Astrocyte (in vitro differentiated cells and primary cell): ENCODE data around the gene PTPRN2. TPM values are rescaled to one million over a fixed set of nuclear protein-coding genes. Genes with fewer than 3 reads are reported as not detected.

Source experiments
- DNase-seq: peaks from one replicate; pipeline ENCODE4 v3.0.0-alpha.2; 2010; ENCODE audit warnings: low read depth
- FAIRE-seq: peaks from 2 replicates; lab custom pipeline; 2011; peaks lifted over from hg19 to GRCh38; lab: Jason Lieb, UNC
- H2AFZ ChIP-seq: 2 replicates; pipeline ENCODE4 v1.6.0; 2012; ENCODE audit warnings: low read depth, low read length, inconsistent platforms
- H3K27ac ChIP-seq: 2 replicates; pipeline ENCODE4 v1.5.1; 2011; ENCODE audit warnings: low read depth, low read length, inconsistent platforms
- H3K27me3 ChIP-seq: 2 replicates; pipeline ENCODE4 v1.6.0; 2011; ENCODE audit warnings: low read length, inconsistent platforms; ENCODE audit not compliant: insufficient read depth
- H3K36me3 ChIP-seq: 2 replicates; pipeline ENCODE4 v1.5.1; 2011; ENCODE audit warnings: low read length, inconsistent platforms; ENCODE audit not compliant: insufficient read depth
- H3K4me1 ChIP-seq: 2 replicates; pipeline ENCODE4 v1.5.1; 2011; ENCODE audit warnings: low read length, inconsistent platforms; ENCODE audit not compliant: insufficient read depth
- H3K4me2 ChIP-seq: 2 replicates; pipeline ENCODE4 v1.6.0; 2012; ENCODE audit warnings: low read length, inconsistent platforms
- H3K4me3 ChIP-seq: 2 replicates; pipeline ENCODE4 v1.5.1; 2011; ENCODE audit warnings: low read depth, mild to moderate bottlenecking, low read length, inconsistent platforms; ENCODE audit not compliant: insufficient read depth
- H3K79me2 ChIP-seq: 2 replicates; pipeline ENCODE4 v1.6.0; 2012; ENCODE audit warnings: mild to moderate bottlenecking, low read length, inconsistent platforms; ENCODE audit not compliant: insufficient read depth
- H3K9ac ChIP-seq: 2 replicates; pipeline ENCODE4 v1.6.0; 2012; ENCODE audit warnings: mild to moderate bottlenecking, low read length, inconsistent platforms
- H3K9me3 ChIP-seq: 2 replicates; pipeline ENCODE4 v1.5.1; 2012; ENCODE audit warnings: low read depth, mild to moderate bottlenecking, low read length, inconsistent platforms; ENCODE audit not compliant: insufficient read depth
- H4K20me1 ChIP-seq: 2 replicates; pipeline ENCODE4 v1.6.0; 2012; ENCODE audit warnings: low read length, inconsistent platforms; ENCODE audit not compliant: insufficient read depth
- H3K27ac Mint-ChIP-seq: one replicate; pipeline ENCODE4 v1.8.0; 2021; ENCODE audit warnings: mild to moderate bottlenecking, mixed read lengths; ENCODE audit not compliant: unreplicated experiment
- H3K27me3 Mint-ChIP-seq: one replicate; pipeline ENCODE4 v1.8.0; 2021; ENCODE audit warnings: low read depth, mixed read lengths; ENCODE audit not compliant: unreplicated experiment
- H3K36me3 Mint-ChIP-seq: one replicate; pipeline ENCODE4 v1.8.0; 2021; ENCODE audit warnings: low read depth, mixed read lengths; ENCODE audit not compliant: unreplicated experiment
- H3K4me1 Mint-ChIP-seq: one replicate; pipeline ENCODE4 v1.8.0; 2021; ENCODE audit warnings: low read depth, mixed read lengths; ENCODE audit not compliant: unreplicated experiment
- H3K4me3 Mint-ChIP-seq: one replicate; pipeline ENCODE4 v1.8.0; 2021; ENCODE audit warnings: mild to moderate bottlenecking, moderate library complexity, mixed read lengths; ENCODE audit not compliant: unreplicated experiment
- H3K9me3 Mint-ChIP-seq: one replicate; pipeline ENCODE4 v1.8.0; 2021; ENCODE audit warnings: mild to moderate bottlenecking, mixed read lengths; ENCODE audit not compliant: unreplicated experiment
- EZH2 ChIP-seq: IDR thresholded peaks from 2 replicates; pipeline ENCODE4 v1.6.1; 2012; ENCODE audit warnings: mild to moderate bottlenecking, low read length, inconsistent platforms; ENCODE audit not compliant: insufficient read depth
- total RNA-seq: library from RNA; stranded (reverse); gene quantifications from 2 replicates; pipeline ENCODE4 v1.2.1, GENCODE V29; 2021
- TF ChIP-seq, protein P1 (sequence below): IDR thresholded peaks from 2 replicates; pipeline ENCODE4 v1.5.1; 2011; ENCODE audit warnings: low read depth, mild to moderate bottlenecking, inconsistent platforms, low read length, moderate library complexity; ENCODE audit not compliant: insufficient read depth

PTPRN2 gene
- total RNA-seq, 1 donor from 2014 or later = 0.09 TPM

DNA sequence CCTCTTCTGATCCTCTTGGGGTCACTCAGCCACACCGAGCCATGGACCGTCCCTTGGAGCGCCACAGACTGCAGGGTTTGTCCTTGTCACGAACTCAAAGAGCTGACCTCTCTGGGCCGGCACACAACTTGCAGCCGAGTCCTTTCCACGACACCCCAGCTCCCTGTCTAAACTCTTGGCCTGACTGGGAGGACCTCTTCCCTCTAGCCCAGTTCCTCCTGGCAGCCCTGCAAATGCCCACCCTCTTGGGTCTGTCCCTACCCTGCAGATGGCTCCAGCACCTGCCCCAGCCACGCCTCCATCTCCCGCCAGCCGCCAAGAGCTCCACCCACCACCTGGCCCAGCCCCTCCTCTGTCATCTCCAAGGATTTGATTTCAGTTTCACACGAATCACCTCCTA, 911.6 kb downstream of the PTPRN2 start:
- peaks cover 3% of the 10 kb centered on the region for H3K27me3 ChIP-seq

DNA sequence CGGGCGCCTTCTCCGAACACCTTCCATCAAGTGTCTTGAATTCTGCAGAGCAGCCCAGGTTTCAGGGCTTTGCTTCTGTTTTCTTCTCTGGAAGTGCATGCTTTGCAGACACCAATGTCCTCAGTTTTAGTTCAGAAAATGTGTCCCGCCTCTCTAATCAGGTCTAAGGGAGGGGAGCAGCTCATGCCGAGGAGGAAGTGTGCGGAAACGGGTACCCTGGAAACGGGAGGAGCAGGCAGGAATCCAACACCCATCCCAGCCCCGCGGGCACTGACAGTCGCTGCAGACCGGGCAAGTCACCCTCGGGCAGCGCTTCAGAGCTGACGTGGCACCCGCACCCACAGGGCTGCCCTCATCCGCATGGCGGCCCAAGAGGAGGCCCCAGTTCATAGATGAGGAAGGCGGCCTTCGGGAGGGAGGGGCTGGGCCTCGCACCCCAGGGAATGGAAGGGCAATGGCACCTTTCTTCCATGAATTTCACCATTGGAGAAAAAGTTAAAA, 912.1 kb downstream of the PTPRN2 start:
- Histone ChIP-seq H3K27ac (no peak overlapping the region), H3K4me1 (peaks cover 4% of the 10 kb centered on the region), H3K9me3 (no peaks in the 10 kb centered on the region), H3K79me2 (no peaks in the 10 kb centered on the region), H3K9ac (no peak overlapping the region), H4K20me1 (peaks cover 18% of the 10 kb centered on the region), H3K4me3 (no peak overlapping the region), H2AFZ (no peak overlapping the region), H3K27me3 (peaks cover 3% of the 10 kb centered on the region), H3K4me2 (no peak overlapping the region), H3K36me3 (no peaks in the 10 kb centered on the region)
- Mint-ChIP-seq H3K4me3 (no peak overlapping the region), H3K36me3 (no peaks in the 10 kb centered on the region), H3K9me3 (peaks cover 23% of the 10 kb centered on the region), H3K4me1 (no peaks in the 10 kb centered on the region), H3K27me3 (no peaks in the 10 kb centered on the region), H3K27ac (no peak overlapping the region)
- no peak for TF ChIP-seq EZH2
- TF ChIP-seq, protein P1, sequence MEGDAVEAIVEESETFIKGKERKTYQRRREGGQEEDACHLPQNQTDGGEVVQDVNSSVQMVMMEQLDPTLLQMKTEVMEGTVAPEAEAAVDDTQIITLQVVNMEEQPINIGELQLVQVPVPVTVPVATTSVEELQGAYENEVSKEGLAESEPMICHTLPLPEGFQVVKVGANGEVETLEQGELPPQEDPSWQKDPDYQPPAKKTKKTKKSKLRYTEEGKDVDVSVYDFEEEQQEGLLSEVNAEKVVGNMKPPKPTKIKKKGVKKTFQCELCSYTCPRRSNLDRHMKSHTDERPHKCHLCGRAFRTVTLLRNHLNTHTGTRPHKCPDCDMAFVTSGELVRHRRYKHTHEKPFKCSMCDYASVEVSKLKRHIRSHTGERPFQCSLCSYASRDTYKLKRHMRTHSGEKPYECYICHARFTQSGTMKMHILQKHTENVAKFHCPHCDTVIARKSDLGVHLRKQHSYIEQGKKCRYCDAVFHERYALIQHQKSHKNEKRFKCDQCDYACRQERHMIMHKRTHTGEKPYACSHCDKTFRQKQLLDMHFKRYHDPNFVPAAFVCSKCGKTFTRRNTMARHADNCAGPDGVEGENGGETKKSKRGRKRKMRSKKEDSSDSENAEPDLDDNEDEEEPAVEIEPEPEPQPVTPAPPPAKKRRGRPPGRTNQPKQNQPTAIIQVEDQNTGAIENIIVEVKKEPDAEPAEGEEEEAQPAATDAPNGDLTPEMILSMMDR = no peak
- no peak for FAIRE-seq
- no peak for DNase-seq

More for the DNA sequence above, 911.6 kb downstream of the PTPRN2 start:
- Histone ChIP-seq H3K9ac (no peak overlapping the region), H3K27ac (no peak overlapping the region), H4K20me1 (peaks cover 17% of the 10 kb centered on the region), H3K4me2 (no peak overlapping the region), H3K4me1 (no peaks in the 10 kb centered on the region), H3K79me2 (no peaks in the 10 kb centered on the region), H2AFZ (no peak overlapping the region), H3K4me3 (no peak overlapping the region), H3K36me3 (no peaks in the 10 kb centered on the region), H3K9me3 (no peaks in the 10 kb centered on the region)
- TF ChIP-seq, protein P1 = no peak
- TF ChIP-seq EZH2 = no peak
- H3K27ac Mint-ChIP-seq = no peak overlapping the region
- H3K36me3 Mint-ChIP-seq = no peaks in the 10 kb centered on the region
- FAIRE-seq (no peak), DNase-seq (no peak)
- H3K4me1 Mint-ChIP-seq = no peaks in the 10 kb centered on the region
- no peaks in the 10 kb centered on the region for H3K27me3 Mint-ChIP-seq
- H3K9me3 Mint-ChIP-seq = peaks cover 20% of the 10 kb centered on the region
- H3K4me3 Mint-ChIP-seq = no peak overlapping the region

DNA sequence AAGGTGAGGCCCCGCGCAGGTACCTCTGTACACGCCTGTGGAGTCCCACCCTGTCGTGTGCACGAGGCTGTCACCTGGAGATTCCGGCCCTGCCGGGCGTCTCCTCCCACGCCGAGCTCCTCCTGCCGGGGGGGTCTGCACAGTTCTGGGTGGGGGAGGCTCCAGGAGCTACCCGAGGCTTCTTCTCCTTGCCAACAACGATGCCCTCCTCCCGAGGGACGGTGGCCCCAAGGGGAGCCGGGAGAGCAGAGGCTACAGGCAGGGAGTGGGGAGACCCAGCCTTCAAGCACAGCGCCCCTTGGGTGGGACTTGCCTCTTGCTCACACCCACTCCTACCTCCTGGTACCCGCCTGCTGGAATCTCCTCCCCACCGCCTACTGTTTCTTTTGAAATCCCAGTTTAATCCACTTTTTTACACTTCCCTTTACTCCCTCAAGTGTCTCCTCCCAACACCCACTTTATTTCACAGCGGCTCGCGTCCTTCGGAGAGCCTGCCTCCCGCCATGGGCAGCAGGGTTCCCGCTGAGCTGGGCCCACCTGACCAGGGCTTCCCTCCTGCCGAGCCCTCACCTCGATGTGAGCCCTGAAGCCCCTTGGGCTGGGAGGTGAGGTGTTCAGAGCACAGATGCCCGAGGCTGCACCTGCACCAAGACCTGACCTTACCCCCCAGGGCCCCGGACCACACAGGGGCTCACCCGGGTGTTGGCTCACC, 912.8 kb downstream of the PTPRN2 start:
- no peaks in the 10 kb centered on the region for H3K4me1 Mint-ChIP-seq
- no peak overlapping the region for H3K4me3 Mint-ChIP-seq
- no peak overlapping the region for H3K4me3 ChIP-seq
- TF ChIP-seq, protein P1 = no peak
- TF ChIP-seq EZH2 = no peak
- FAIRE-seq (no peak), DNase-seq (no peak)
- no peaks in the 10 kb centered on the region for H3K79me2 ChIP-seq
- no peaks in the 10 kb centered on the region for H3K36me3 ChIP-seq
- H3K9ac ChIP-seq = no peak overlapping the region
- H3K4me2 ChIP-seq = no peak overlapping the region
- H3K4me1 ChIP-seq = peaks cover 8% of the 10 kb centered on the region
- H3K9me3 Mint-ChIP-seq = peaks cover 24% of the 10 kb centered on the region
- H2AFZ ChIP-seq = no peak overlapping the region
- no peak overlapping the region for H3K27ac ChIP-seq
- H3K9me3 ChIP-seq = no peaks in the 10 kb centered on the region
- peaks cover 3% of the 10 kb centered on the region for H3K27me3 ChIP-seq
- H4K20me1 ChIP-seq = peaks cover 21% of the 10 kb centered on the region
- no peak overlapping the region for H3K27ac Mint-ChIP-seq
- no peaks in the 10 kb centered on the region for H3K27me3 Mint-ChIP-seq
- H3K36me3 Mint-ChIP-seq = no peaks in the 10 kb centered on the region
